Mesenchymal stem cell (in vitro differentiated cells and primary cell): Measurements from ENCODE around the gene RHCE.
"Not testable (repeated sequence)": the region's sequence is repeated elsewhere in the genome, so short reads cannot be mapped to it uniquely, and the experiment has no call there.

ENCODE experiments used
- DNase-seq: peaks from one replicate; pipeline ENCODE4 v3.0.0-alpha.2; 2013
- H2AFZ ChIP-seq: one replicate; pipeline ENCODE4 v1.6.1; 2013; ENCODE audit warnings: low read depth, mild to moderate bottlenecking, control low read depth, inconsistent platforms, low read length, moderate library complexity
- H2AK5ac ChIP-seq: 2 replicates; pipeline ENCODE4 v1.6.1; 2013; ENCODE audit warnings: low read length, moderate library complexity, mild to moderate bottlenecking, inconsistent platforms; ENCODE audit not compliant: severe bottlenecking
- H2BK120ac ChIP-seq: one replicate; pipeline ENCODE4 v1.6.1; 2013; ENCODE audit warnings: low read depth, mild to moderate bottlenecking, inconsistent platforms, low read length, moderate library complexity
- H2BK12ac ChIP-seq, 2 experiments: one replicate each; pipeline ENCODE4 v1.6.1; 2013; ENCODE audit warnings: inconsistent platforms in 2 of 2, low read length in 2 of 2, mild to moderate bottlenecking in 2 of 2, moderate library complexity in 2 of 2, control low read depth in 1 of 2
- H2BK15ac ChIP-seq: one replicate; pipeline ENCODE4 v1.6.1; 2013; ENCODE audit warnings: mild to moderate bottlenecking, low read depth, inconsistent platforms; ENCODE audit not compliant: poor library complexity, severe bottlenecking
- H2BK5ac ChIP-seq: 2 replicates; pipeline ENCODE4 v1.6.1; 2013; ENCODE audit warnings: low read depth, mild to moderate bottlenecking, low read length, control low read depth, inconsistent platforms; ENCODE audit not compliant: poor library complexity, severe bottlenecking
- H3K14ac ChIP-seq, 2 experiments: one replicate each; pipeline ENCODE4 v1.6.1; 2013; ENCODE audit warnings: inconsistent platforms in 2 of 2, low read length in 2 of 2, control low read depth in 1 of 2, mild to moderate bottlenecking in 1 of 2, moderate library complexity in 1 of 2
- H3K18ac ChIP-seq, 2 experiments: one replicate each; pipeline ENCODE4 v1.6.1; 2013; ENCODE audit warnings: inconsistent platforms in 2 of 2, low read length in 2 of 2, control low read depth in 1 of 2, low read depth in 1 of 2, mild to moderate bottlenecking in 1 of 2
- H3K23ac ChIP-seq, 2 experiments: one replicate each; pipeline ENCODE4 v1.6.1; 2013; ENCODE audit warnings: inconsistent platforms in 2 of 2, low read length in 2 of 2, mild to moderate bottlenecking in 2 of 2, moderate library complexity in 2 of 2, control low read depth in 1 of 2
- H3K27ac ChIP-seq: 2 replicates; pipeline ENCODE4 v1.5.1; 2013; ENCODE audit warnings: mild to moderate bottlenecking, moderate library complexity, low read length, control low read depth, inconsistent platforms; ENCODE audit not compliant: poor library complexity, severe bottlenecking
- H3K27me3 ChIP-seq, 2 experiments: 2 replicates each; pipeline versions ENCODE4 v1.6.1 to v1.7.0; 2013; ENCODE audit warnings: low read length in 2 of 2, mild to moderate bottlenecking in 2 of 2, moderate library complexity in 2 of 2, control low read depth in 1 of 2, inconsistent platforms in 1 of 2; ENCODE audit not compliant: control insufficient read depth in 1 of 2, insufficient read depth in 1 of 2
- H3K36me3 ChIP-seq, 2 experiments: 2 replicates each; pipeline versions ENCODE4 v1.6.1 to v1.7.0; 2013; ENCODE audit warnings: low read length in 2 of 2, control low read depth in 1 of 2, inconsistent platforms in 1 of 2, low read depth in 1 of 2, mild to moderate bottlenecking in 1 of 2; ENCODE audit not compliant: insufficient read depth in 2 of 2, control insufficient read depth in 1 of 2
- H3K4ac ChIP-seq, 2 experiments: one replicate each; pipeline ENCODE4 v1.6.1; 2013; ENCODE audit warnings: inconsistent platforms in 2 of 2, low read length in 2 of 2, mild to moderate bottlenecking in 2 of 2, moderate library complexity in 2 of 2, control low read depth in 1 of 2, low read depth in 1 of 2
- H3K4me1 ChIP-seq: 2 replicates; pipeline ENCODE4 v1.6.1; 2013; ENCODE audit warnings: low read depth, low read length, control low read depth; ENCODE audit not compliant: control insufficient read depth, insufficient read depth
- H3K4me2 ChIP-seq: 2 replicates; pipeline ENCODE4 v1.6.1; 2013; ENCODE audit warnings: low read length, mild to moderate bottlenecking, inconsistent platforms; ENCODE audit not compliant: poor library complexity, severe bottlenecking
- H3K4me3 ChIP-seq, 2 experiments: 2 replicates each; pipeline versions ENCODE4 v1.5.1 to v1.7.0; 2013; ENCODE audit warnings: low read length in 2 of 2, mild to moderate bottlenecking in 2 of 2, control low read depth in 1 of 2, low read depth in 1 of 2; ENCODE audit not compliant: insufficient read depth in 1 of 2
- H3K79me1 ChIP-seq: replicated peaks from 2 replicates; pipeline ENCODE4 v1.6.1; 2013; ENCODE audit warnings: mild to moderate bottlenecking, control low read depth, low read length, inconsistent platforms; ENCODE audit not compliant: poor library complexity, severe bottlenecking
- H3K9ac ChIP-seq: 2 replicates; pipeline ENCODE4 v1.7.0; 2013; ENCODE audit warnings: mild to moderate bottlenecking, low read length, moderate library complexity
- H3K9me3 ChIP-seq: 2 replicates; pipeline ENCODE4 v1.7.0; 2013; ENCODE audit warnings: mild to moderate bottlenecking, low read length; ENCODE audit not compliant: control insufficient read depth
- H4K8ac ChIP-seq: one replicate; pipeline ENCODE4 v1.6.1; 2013; ENCODE audit warnings: inconsistent platforms, mild to moderate bottlenecking, low read length, moderate library complexity
- H4K91ac ChIP-seq: one replicate; pipeline ENCODE4 v1.6.1; 2013; ENCODE audit warnings: mild to moderate bottlenecking, low read length, inconsistent platforms
- WGBS: methylation state at CpG from one replicate; pipeline ENCODE4 v1.1.7; 2013; ENCODE audit warnings: mixed read lengths; 5-methylcytosine and 5-hydroxymethylcytosine counted together

RHCE gene

DNA sequence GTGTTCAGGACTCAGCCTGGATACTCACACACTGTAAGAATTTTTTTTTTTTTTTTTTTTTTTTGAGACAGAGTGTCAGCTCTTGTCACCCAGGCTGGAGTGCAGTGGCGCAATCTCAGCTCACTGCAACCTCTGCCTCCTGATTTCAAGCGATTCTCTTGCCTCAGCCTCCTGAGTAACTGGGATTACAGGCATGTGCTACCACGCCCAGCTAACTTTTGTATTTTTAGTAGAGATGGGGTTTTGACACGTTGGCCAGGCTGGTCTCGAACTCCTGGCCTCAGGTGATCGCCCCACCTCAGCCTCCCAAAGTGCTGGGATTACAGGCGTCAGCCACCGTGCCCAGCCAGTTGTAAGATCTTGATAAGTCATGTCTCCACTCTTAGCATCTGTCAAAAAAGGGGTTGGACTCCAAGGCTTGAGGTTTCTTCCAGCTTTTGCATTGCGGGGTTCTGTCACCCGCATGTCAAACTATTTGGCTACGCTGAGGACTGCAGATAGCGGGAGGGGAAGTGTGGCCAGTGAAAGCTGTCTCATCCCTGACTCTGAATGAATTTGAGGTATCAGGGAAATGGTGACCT, 50.8 kb downstream of the RHCE start:
- not testable (repeated sequence) for H2BK15ac ChIP-seq, DNase-seq, H3K4ac ChIP-seq, H3K27ac ChIP-seq, H3K9me3 ChIP-seq, H3K4me3 ChIP-seq, H3K14ac ChIP-seq, H2AFZ ChIP-seq, H4K8ac ChIP-seq, H2BK12ac ChIP-seq, H3K36me3 ChIP-seq, H3K18ac ChIP-seq, H2BK120ac ChIP-seq, H4K91ac ChIP-seq, H2AK5ac ChIP-seq, H3K4me1 ChIP-seq, H3K79me1 ChIP-seq, H3K27me3 ChIP-seq, H3K9ac ChIP-seq, H2BK5ac ChIP-seq, H3K4me2 ChIP-seq, H3K23ac ChIP-seq
- WGBS: 91% methylated on average over 8 of the region's 12 CpGs

DNA sequence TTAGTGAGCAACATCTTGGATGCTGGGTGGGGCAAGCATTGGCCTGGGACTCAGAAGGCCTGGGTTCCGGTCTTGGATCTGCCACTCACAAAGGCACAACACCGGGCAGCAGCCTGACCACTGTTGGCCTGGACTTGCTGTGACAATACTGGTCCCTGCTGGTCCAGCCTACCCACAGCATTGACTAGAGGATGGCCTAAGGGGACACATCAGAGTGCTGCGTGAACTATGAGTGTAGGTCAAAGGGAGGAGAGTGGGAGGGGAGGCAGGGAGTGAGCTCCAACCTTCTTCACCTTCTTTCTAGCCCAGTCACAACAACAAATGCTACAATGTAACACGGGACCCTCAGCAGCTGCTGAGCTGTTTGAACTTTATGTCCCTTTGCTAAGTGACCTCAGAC, 51.4 kb downstream of the RHCE start:
- Histone ChIP-seq H3K79me1 (no peaks in the 10 kb centered on the region), H3K27ac (no peak overlapping the region), H2AFZ (no peak overlapping the region), H3K14ac (peak overlapping the region in 1 of 2 experiments; percentile 18), H2BK12ac (no peak overlapping the region), H2AK5ac (no peak overlapping the region), H2BK5ac (no peak overlapping the region), H4K8ac (no peak overlapping the region), H3K4me2 (no peak overlapping the region), H3K4ac (no peak overlapping the region), H3K36me3 (peaks cover 0 to 3% of the 10 kb centered on the region in 2 experiments), H3K23ac (no peak overlapping the region), H2BK120ac (no peak overlapping the region), H3K4me1 (peaks cover 4% of the 10 kb centered on the region), H3K27me3 (no peaks in the 10 kb centered on the region), H2BK15ac (no peak overlapping the region), H3K4me3 (no peak overlapping the region), H3K18ac (no peak overlapping the region), H3K9ac (no peak overlapping the region), H4K91ac (no peak overlapping the region), H3K9me3 (no peaks in the 10 kb centered on the region)
- 76% methylated on average over 3 of the region's 4 CpGs for WGBS
- DNase-seq: no peak

- H2BK15ac ChIP-seq, H2BK5ac ChIP-seq, H3K4ac ChIP-seq, H3K4me1 ChIP-seq, H2BK120ac ChIP-seq, DNase-seq, H3K14ac ChIP-seq, H3K9me3 ChIP-seq, H3K4me3 ChIP-seq, H2AK5ac ChIP-seq, H3K27me3 ChIP-seq, H2AFZ ChIP-seq, H3K9ac ChIP-seq, H3K27ac ChIP-seq, H4K8ac ChIP-seq, H3K4me2 ChIP-seq, H3K18ac ChIP-seq, H4K91ac ChIP-seq, H3K79me1 ChIP-seq, H2BK12ac ChIP-seq, H3K23ac ChIP-seq: not testable (repeated sequence)
- peaks cover 4 to 40% of the 10 kb centered on the region in 2 experiments for H3K36me3 ChIP-seq
- WGBS: no CpG with 5 or more reads among the region's 17 CpGs
Measured at GRCh38 chr1:25362634-25363559, 57.7 kb downstream of the RHCE start.

DNA sequence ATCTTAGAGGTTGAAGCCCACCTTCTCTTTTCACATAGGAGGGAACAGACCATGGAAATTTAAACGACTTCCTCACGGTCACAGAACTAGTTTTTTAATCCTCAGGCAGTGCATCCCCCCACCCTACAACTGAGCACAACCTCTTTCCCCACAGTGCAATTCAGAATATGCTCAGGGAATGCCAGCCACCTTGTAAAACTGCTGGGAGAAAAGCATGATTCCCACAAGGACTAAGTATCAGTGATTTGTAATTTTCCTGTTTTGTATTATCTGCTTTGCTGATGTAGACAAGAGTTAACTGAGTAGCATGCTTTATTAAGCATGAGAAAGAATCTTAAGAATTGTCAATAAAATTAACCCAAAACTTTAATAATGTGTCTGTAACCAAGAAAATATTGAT, 58.7 kb downstream of the RHCE start:
- no peak overlapping the region for H2BK15ac ChIP-seq
- H3K4me2 ChIP-seq: no peak overlapping the region
- H2BK5ac ChIP-seq: no peak overlapping the region
- H3K36me3 ChIP-seq: peaks cover 9 to 48% of the 10 kb centered on the region in 2 experiments
- no peak overlapping the region for H2AK5ac ChIP-seq
- H3K18ac ChIP-seq: no peak overlapping the region
- no peak overlapping the region for H2AFZ ChIP-seq
- no peak for DNase-seq
- peak overlapping the region; percentile 41 for H3K9ac ChIP-seq
- no peak overlapping the region for H3K14ac ChIP-seq
- H2BK12ac ChIP-seq: peak overlapping the region in 1 of 2 experiments; percentile 89
- H2BK120ac ChIP-seq: no peak overlapping the region
- no peak overlapping the region for H3K4ac ChIP-seq
- H4K8ac ChIP-seq: no peak overlapping the region
- H4K91ac ChIP-seq: no peak overlapping the region
- H3K79me1 ChIP-seq: peaks cover 3% of the 10 kb centered on the region
- H3K4me1 ChIP-seq: peaks cover 2% of the 10 kb centered on the region
- H3K27me3 ChIP-seq: no peaks in the 10 kb centered on the region
- no peaks in the 10 kb centered on the region for H3K9me3 ChIP-seq
- no peak overlapping the region for H3K4me3 ChIP-seq
- WGBS: 77% methylated on average over 2 of the region's 2 CpGs
- H3K23ac ChIP-seq: no peak overlapping the region
- no peak overlapping the region for H3K27ac ChIP-seq
